ENCODE data around the gene NRP2. TPM values are rescaled to one million over a fixed set of nuclear protein-coding genes. Genes with fewer than 3 reads are reported as not detected.

Gene NRP2
- total and polyA plus RNA-seq, 2 of the 13 experiments (the other 11 are each of a cell fraction or from before 2014, with no cell fraction given), result 0.65 to 1.4 TPM

GRCh38 chr2:205726506-205726905 is 44.2 kb downstream of the NRP2 start (continued):
- TF ChIP-seq FOXP4 (CRISPR knock-in tag; IDR thresholded peaks at IDR 0.05), result peak; percentile 48; the same call in 1 of the 2 replicates
- peak; percentile 83 for TF ChIP-seq ZNF7 (CRISPR knock-in tag; IDR thresholded peaks at IDR 0.05)
- 0 out of 2 replicates have a peak, but pooled peaks have one; percentile 11 for TF ChIP-seq SAP130 (CRISPR knock-in tag; IDR thresholded peaks at IDR 0.05; ENCODE audit: low read depth)
- TF ChIP-seq JARID2 (CRISPR knock-in tag; IDR thresholded peaks at IDR 0.05; ENCODE audit: insufficient replicate concordance), result no peak
- peak; percentile 75 for TF ChIP-seq FOXA3 (CRISPR knock-in tag; IDR thresholded peaks at IDR 0.05)
- no peak for TF ChIP-seq FOXA1 (IDR thresholded peaks at IDR 0.05)
- TF ChIP-seq FOXA1 (CRISPR knock-in tag; IDR thresholded peaks at IDR 0.05), result peak; percentile 48; the same call in 1 of the 2 replicates
- no peak for TF ChIP-seq ZNF253 (CRISPR knock-in tag; IDR thresholded peaks at IDR 0.05; ENCODE audit: borderline replicate concordance)
- TF ChIP-seq HHEX (CRISPR knock-in tag; IDR thresholded peaks at IDR 0.05), result no peak
- peak; percentile 47; the same call in 1 of the 2 replicates for TF ChIP-seq SOX5 (CRISPR knock-in tag; IDR thresholded peaks at IDR 0.05; ENCODE audit: borderline replicate concordance)
- no peak for TF ChIP-seq HNRNPK (IDR thresholded peaks at IDR 0.05; ENCODE audit: low read depth, low read length, poor library complexity, severe bottlenecking)
- TF ChIP-seq, protein P1, sequence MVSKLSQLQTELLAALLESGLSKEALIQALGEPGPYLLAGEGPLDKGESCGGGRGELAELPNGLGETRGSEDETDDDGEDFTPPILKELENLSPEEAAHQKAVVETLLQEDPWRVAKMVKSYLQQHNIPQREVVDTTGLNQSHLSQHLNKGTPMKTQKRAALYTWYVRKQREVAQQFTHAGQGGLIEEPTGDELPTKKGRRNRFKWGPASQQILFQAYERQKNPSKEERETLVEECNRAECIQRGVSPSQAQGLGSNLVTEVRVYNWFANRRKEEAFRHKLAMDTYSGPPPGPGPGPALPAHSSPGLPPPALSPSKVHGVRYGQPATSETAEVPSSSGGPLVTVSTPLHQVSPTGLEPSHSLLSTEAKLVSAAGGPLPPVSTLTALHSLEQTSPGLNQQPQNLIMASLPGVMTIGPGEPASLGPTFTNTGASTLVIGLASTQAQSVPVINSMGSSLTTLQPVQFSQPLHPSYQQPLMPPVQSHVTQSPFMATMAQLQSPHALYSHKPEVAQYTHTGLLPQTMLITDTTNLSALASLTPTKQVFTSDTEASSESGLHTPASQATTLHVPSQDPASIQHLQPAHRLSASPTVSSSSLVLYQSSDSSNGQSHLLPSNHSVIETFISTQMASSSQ (IDR thresholded peaks at IDR 0.05; ENCODE audit: low read depth), result no peak
- TF ChIP-seq, protein P1 (CRISPR knock-in tag; IDR thresholded peaks at IDR 0.05; ENCODE audit: borderline replicate concordance), result 0 out of 2 replicates have a peak, but pooled peaks have one; percentile 29
- TF ChIP-seq KLF6 (CRISPR knock-in tag; IDR thresholded peaks at IDR 0.05), result no peak
- TF ChIP-seq SALL1 (CRISPR knock-in tag; IDR thresholded peaks at IDR 0.05), result peak; percentile 54
- TF ChIP-seq, protein P2, sequence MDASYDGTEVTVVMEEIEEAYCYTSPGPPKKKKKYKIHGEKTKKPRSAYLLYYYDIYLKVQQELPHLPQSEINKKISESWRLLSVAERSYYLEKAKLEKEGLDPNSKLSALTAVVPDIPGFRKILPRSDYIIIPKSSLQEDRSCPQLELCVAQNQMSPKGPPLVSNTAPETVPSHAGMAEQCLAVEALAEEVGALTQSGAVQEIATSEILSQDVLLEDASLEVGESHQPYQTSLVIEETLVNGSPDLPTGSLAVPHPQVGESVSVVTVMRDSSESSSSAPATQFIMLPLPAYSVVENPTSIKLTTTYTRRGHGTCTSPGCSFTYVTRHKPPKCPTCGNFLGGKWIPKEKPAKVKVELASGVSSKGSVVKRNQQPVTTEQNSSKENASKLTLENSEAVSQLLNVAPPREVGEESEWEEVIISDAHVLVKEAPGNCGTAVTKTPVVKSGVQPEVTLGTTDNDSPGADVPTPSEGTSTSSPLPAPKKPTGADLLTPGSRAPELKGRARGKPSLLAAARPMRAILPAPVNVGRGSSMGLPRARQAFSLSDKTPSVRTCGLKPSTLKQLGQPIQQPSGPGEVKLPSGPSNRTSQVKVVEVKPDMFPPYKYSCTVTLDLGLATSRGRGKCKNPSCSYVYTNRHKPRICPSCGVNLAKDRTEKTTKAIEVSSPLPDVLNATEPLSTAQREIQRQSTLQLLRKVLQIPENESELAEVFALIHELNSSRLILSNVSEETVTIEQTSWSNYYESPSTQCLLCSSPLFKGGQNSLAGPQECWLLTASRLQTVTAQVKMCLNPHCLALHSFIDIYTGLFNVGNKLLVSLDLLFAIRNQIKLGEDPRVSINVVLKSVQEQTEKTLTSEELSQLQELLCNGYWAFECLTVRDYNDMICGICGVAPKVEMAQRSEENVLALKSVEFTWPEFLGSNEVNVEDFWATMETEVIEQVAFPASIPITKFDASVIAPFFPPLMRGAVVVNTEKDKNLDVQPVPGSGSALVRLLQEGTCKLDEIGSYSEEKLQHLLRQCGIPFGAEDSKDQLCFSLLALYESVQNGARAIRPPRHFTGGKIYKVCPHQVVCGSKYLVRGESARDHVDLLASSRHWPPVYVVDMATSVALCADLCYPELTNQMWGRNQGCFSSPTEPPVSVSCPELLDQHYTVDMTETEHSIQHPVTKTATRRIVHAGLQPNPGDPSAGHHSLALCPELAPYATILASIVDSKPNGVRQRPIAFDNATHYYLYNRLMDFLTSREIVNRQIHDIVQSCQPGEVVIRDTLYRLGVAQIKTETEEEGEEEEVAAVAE (CRISPR knock-in tag; IDR thresholded peaks at IDR 0.05; ENCODE audit: borderline replicate concordance), result no peak
- TF ChIP-seq ZNF205 (CRISPR knock-in tag; IDR thresholded peaks at IDR 0.05), result no peak
- TF ChIP-seq GLMP (CRISPR knock-in tag; IDR thresholded peaks at IDR 0.05; ENCODE audit: borderline replicate concordance), result no peak
- 0 out of 2 replicates have a peak, but pooled peaks have one; percentile 13 for TF ChIP-seq ZBTB7B (CRISPR knock-in tag; IDR thresholded peaks at IDR 0.05)
- TF ChIP-seq HDAC2 (CRISPR knock-in tag; IDR thresholded peaks at IDR 0.05), result 0 out of 2 replicates have a peak, but pooled peaks have one; percentile 54
- TF ChIP-seq SMAD3 (CRISPR knock-in tag; IDR thresholded peaks at IDR 0.05), result 0 out of 2 replicates have a peak, but pooled peaks have one; percentile 32
